Neural crest cell (in vitro differentiated cells): ENCODE data around the gene CPVL. TPM values are rescaled to one million over a fixed set of nuclear protein-coding genes. Genes with fewer than 3 reads are reported as not detected.

Source experiments
- DNase-seq: peaks from one replicate; pipeline ENCODE4 v3.0.0; 2021; ENCODE audit warnings: low read depth, mixed read lengths, low spot score
- H3K27ac Mint-ChIP-seq: one replicate; pipeline ENCODE4 v1.8.0; 2021; ENCODE audit warnings: mild to moderate bottlenecking, mixed read lengths; ENCODE audit not compliant: unreplicated experiment
- H3K27me3 Mint-ChIP-seq: 2 replicates; pipeline ENCODE4 v1.8.0; 2021; ENCODE audit warnings: low read depth, mild to moderate bottlenecking, mixed read lengths
- H3K36me3 Mint-ChIP-seq: 2 replicates; pipeline ENCODE4 v1.8.0; 2021; ENCODE audit warnings: low read depth, mild to moderate bottlenecking, mixed read lengths
- H3K4me1 Mint-ChIP-seq: 2 replicates; pipeline ENCODE4 v1.8.0; 2021; ENCODE audit warnings: mixed read lengths
- H3K4me3 Mint-ChIP-seq: one replicate; pipeline ENCODE4 v1.8.0; 2021; ENCODE audit warnings: mild to moderate bottlenecking, mixed read lengths
- H3K9me3 Mint-ChIP-seq: 2 replicates; pipeline ENCODE4 v1.8.0; 2021; ENCODE audit warnings: mixed read lengths
- total RNA-seq: library from RNA; stranded (reverse); gene quantifications from 2 replicates; pipeline ENCODE4 v1.2.1, GENCODE V29; 2021
- TF ChIP-seq, protein P1 (sequence below): fragments of 200-600 bp; sonication (generic); conservative IDR thresholded peaks from 2 replicates; pipeline ENCODE4 v1.5.0; 2021; ENCODE audit warnings: antibody characterized with exemption, mild to moderate bottlenecking

CPVL gene
- total RNA-seq, 1 donor from 2014 or later = 31.3 TPM

DNA sequence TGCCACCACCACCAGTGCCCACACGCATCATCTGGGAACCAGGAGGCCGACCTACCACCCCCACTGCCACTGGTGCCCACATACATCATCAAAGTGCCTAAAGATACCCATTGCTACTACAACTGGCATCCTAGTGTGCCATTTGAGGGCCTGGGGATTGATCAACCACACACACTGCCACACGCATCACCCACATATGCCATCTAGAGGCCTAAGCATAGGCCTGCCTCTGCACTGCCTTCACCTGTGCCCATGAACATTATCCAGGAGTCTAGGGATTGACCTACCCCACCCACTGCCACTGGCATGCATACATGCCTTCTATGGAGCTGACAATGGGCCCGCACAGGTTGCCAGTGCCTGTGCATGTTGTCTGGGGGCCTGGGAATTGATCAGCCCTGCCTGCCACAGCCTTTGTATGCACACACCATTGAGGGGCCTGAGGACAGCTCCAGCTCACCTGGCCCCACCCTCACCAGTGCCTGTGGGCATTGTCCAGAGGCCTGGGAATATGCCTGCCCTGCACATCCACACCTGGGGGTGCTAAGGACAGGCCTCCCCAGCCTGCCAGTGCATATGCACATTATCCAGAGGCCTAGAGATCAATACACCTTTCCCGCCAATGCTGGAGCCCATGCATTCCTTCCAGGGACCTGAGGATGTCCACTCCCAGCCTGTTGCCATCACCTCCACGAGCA is 123.9 kb downstream of the CPVL start:
- H3K36me3 Mint-ChIP-seq = peaks cover 58% of the 10 kb centered on the region
- H3K9me3 Mint-ChIP-seq = peaks cover 33% of the 10 kb centered on the region
- peak overlapping the region; percentile 93 for H3K27ac Mint-ChIP-seq
- H3K27me3 Mint-ChIP-seq = no peaks in the 10 kb centered on the region
- TF ChIP-seq, protein P1, sequence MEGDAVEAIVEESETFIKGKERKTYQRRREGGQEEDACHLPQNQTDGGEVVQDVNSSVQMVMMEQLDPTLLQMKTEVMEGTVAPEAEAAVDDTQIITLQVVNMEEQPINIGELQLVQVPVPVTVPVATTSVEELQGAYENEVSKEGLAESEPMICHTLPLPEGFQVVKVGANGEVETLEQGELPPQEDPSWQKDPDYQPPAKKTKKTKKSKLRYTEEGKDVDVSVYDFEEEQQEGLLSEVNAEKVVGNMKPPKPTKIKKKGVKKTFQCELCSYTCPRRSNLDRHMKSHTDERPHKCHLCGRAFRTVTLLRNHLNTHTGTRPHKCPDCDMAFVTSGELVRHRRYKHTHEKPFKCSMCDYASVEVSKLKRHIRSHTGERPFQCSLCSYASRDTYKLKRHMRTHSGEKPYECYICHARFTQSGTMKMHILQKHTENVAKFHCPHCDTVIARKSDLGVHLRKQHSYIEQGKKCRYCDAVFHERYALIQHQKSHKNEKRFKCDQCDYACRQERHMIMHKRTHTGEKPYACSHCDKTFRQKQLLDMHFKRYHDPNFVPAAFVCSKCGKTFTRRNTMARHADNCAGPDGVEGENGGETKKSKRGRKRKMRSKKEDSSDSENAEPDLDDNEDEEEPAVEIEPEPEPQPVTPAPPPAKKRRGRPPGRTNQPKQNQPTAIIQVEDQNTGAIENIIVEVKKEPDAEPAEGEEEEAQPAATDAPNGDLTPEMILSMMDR = no peak
- H3K4me3 Mint-ChIP-seq = no peak overlapping the region
- no peak for DNase-seq
- H3K4me1 Mint-ChIP-seq = peaks cover 9% of the 10 kb centered on the region

DNA sequence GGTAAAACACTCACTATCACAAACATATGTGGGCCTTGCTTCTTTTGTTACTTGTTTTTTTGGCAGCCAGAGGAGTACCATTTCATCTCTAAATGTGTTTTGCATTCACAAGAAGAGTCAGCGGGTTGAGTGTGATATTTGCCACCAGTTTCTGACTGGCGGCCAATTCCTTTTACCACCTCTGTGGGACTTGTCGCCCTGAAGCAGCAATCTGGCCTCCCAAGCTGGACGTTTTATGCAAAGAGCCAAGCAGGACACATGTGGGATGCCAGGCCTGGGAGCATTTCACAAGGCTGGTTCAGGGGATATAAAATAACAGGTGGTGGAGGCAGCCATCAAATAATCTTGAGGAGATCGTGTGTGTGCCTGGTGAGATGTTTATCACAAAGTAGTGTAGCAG is 126.4 kb downstream of the CPVL start:
- Mint-ChIP-seq H3K27ac (no peak overlapping the region), H3K36me3 (peaks cover 39% of the 10 kb centered on the region), H3K9me3 (peaks cover 10% of the 10 kb centered on the region), H3K27me3 (no peaks in the 10 kb centered on the region), H3K4me1 (peaks cover 6% of the 10 kb centered on the region), H3K4me3 (no peak overlapping the region)
- TF ChIP-seq, protein P1 = no peak
- no peak for DNase-seq

DNA sequence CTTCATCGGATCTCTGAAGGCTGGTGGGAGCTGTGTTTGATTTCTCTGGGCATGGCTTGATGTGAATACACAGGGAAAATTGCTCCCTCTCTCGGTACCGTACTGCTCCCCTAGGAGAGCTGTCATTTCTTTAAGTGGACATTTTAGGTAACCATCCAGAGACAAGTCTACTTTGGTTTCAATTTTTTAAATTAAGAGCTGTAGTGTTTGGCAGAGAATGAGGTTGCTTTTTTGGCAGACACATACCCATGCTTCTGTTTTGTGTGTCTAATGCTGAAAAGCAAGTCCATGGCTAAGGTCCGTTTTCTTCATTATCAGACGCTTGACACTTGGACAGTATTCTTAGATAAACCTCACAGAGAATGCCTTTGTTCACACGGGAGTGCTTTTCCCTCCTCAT is 127.0 kb downstream of the CPVL start:
- Mint-ChIP-seq H3K27me3 (no peaks in the 10 kb centered on the region), H3K27ac (no peak overlapping the region), H3K4me3 (no peak overlapping the region), H3K4me1 (peaks cover 6% of the 10 kb centered on the region), H3K9me3 (peaks cover 5% of the 10 kb centered on the region), H3K36me3 (peaks cover 34% of the 10 kb centered on the region)
- TF ChIP-seq, protein P1 = no peak
- DNase-seq = no peak

DNA sequence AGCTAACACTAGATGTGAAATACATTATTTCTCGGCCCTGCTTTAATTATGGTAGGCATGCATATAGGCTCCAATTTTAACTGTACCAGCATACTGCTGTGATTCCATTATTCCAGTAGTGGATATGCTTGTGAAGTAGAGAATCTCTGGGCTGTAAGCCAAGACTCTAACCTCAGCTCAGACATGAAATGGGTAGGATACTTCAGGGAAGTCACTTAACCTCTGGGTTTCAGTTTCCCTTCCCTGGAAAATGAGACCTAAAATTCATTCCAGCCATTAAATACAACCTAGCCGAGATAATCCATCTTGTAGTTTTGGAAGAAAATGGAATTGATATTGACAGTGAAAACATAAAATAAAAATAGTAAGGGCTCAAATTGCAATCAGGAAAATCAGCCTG is 128.6 kb downstream of the CPVL start:
- H3K4me3 Mint-ChIP-seq = no peak overlapping the region
- no peak overlapping the region for H3K27ac Mint-ChIP-seq
- H3K9me3 Mint-ChIP-seq = no peaks in the 10 kb centered on the region
- TF ChIP-seq, protein P1 = no peak
- DNase-seq = no peak
- H3K4me1 Mint-ChIP-seq = peaks cover 10% of the 10 kb centered on the region
- H3K27me3 Mint-ChIP-seq = no peaks in the 10 kb centered on the region
- peaks cover 22% of the 10 kb centered on the region for H3K36me3 Mint-ChIP-seq

GRCh38 chr7:29014725-29015124 is 131.6 kb downstream of the CPVL start:
- no peak overlapping the region for H3K4me3 Mint-ChIP-seq
- peaks cover 10% of the 10 kb centered on the region for H3K36me3 Mint-ChIP-seq
- H3K27me3 Mint-ChIP-seq = no peaks in the 10 kb centered on the region
- no peak for DNase-seq
- H3K4me1 Mint-ChIP-seq = peaks cover 13% of the 10 kb centered on the region
- H3K27ac Mint-ChIP-seq = no peak overlapping the region
- TF ChIP-seq, protein P1 = no peak
- H3K9me3 Mint-ChIP-seq = no peaks in the 10 kb centered on the region
